EH (cell line): ENCODE results near the gene ATRN.

ENCODE experiments used
- DNase-seq: peaks from one replicate; pipeline ENCODE4 v3.0.0-alpha.2; 2015; ENCODE audit warnings: low read depth

The ATRN gene

GRCh38 chr20:3696200-3696599 is 225.4 kb downstream of the ATRN start:
- no peak for DNase-seq

- DNase-seq, result no peak
Measured at GRCh38 chr20:3696745-3697587, 226.1 kb downstream of the ATRN start.

GRCh38 chr20:3697588-3698305 is 226.9 kb downstream of the ATRN start:
- DNase-seq, result no peak

GRCh38 chr20:3698591-3699001 is 227.8 kb downstream of the ATRN start:
- no peak for DNase-seq

GRCh38 chr20:3699037-3699436 is 228.2 kb downstream of the ATRN start:
- DNase-seq, result no peak
